HEK293T (cell line): Measurements from ENCODE around the gene PDE4B.

Source experiments
- ARNT ChIP-seq: fragments of 450-650 bp; IDR thresholded peaks from 2 replicates; pipeline ENCODE4 v1.6.1; 2017; ENCODE audit warnings: mild to moderate bottlenecking
- BHLHE40 ChIP-seq: fragments of 450-650 bp; IDR thresholded peaks from 2 replicates; pipeline ENCODE4 v1.6.1; 2016; ENCODE audit warnings: mild to moderate bottlenecking, moderate library complexity, borderline replicate concordance
- CTBP1 ChIP-seq: fragments of 450-650 bp; IDR thresholded peaks from 2 replicates; pipeline ENCODE4 v1.6.1; 2016; ENCODE audit warnings: borderline replicate concordance
- ELF4 ChIP-seq: fragments of 450-650 bp; IDR thresholded peaks from 2 replicates; pipeline ENCODE4 v1.6.1; 2017; ENCODE audit warnings: antibody characterized with exemption
- FOXA1 ChIP-seq: fragments of 450-650 bp; IDR thresholded peaks from 2 replicates; pipeline ENCODE4 v1.6.1; 2016; ENCODE audit warnings: mild to moderate bottlenecking
- FOXK2 ChIP-seq: fragments of 450-650 bp; IDR thresholded peaks from 2 replicates; pipeline ENCODE4 v1.6.1; 2016; ENCODE audit warnings: mild to moderate bottlenecking
- FOXM1 ChIP-seq: fragments of 450-650 bp; IDR thresholded peaks from 2 replicates; pipeline ENCODE4 v1.6.1; 2017; ENCODE audit warnings: mild to moderate bottlenecking, borderline replicate concordance
- LEF1 ChIP-seq: fragments of 450-650 bp; IDR thresholded peaks from 2 replicates; pipeline ENCODE4 v1.6.1; 2017; ENCODE audit warnings: mild to moderate bottlenecking, borderline replicate concordance
- SP1 ChIP-seq: fragments of 450-650 bp; IDR thresholded peaks from 2 replicates; pipeline ENCODE4 v1.6.1; 2017
- SUZ12 ChIP-seq: fragments of 450-650 bp; IDR thresholded peaks from 2 replicates; pipeline ENCODE4 v1.6.1; 2016; ENCODE audit warnings: mild to moderate bottlenecking
- TARDBP ChIP-seq: fragments of 450-650 bp; IDR thresholded peaks from 2 replicates; pipeline ENCODE4 v1.6.1; 2016

DNA sequence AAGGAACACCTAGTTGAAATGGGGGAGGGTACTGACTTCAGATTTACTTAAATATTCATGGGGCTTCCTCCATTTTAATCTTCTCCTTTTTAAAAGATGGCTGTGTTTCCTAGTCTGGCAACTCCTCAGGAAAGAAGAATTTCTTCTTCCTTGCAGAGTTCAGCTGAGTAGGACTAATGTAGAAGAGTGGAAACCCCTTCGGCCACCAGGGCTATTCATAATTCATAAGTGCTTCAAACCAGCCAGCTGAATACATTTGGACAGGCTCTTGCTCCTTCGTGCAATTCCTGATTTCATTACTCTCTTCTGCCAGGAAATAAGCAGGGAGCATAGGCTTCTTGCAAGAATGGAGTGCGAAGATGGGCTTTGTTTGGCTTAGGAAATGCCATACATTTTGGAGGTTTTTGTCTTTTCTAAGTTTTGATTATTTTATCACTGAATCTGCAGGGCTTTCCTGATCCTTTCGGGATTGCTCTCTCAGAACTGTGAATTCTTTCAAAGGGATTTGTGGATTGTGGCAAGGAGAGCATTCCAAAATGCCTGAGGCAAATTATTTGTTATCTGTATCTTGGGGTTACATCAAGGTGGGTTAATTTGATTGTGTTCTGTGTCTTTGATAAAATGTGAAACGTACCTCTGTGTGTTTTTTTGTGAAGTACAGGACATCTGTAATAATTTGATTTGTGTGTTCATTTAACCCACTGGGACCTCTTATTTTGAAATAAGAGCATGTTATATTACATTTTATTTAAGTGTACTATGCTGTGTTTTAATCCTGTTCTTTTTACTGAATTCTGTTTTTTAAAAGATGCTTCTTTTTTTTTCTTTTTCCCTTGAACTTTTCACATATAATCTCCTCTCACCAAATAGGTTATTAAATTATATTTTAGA is 561.9 kb downstream of the PDE4B start:
- TF ChIP-seq SUZ12 (no peak), FOXM1 (no peak), LEF1 (no peak), BHLHE40 (no peak), SP1 (no peak), TARDBP (no peak), ARNT (no peak), FOXA1 (no peak), FOXK2 (no peak), CTBP1 (no peak), ELF4 (no peak)
